Neuronal stem cell (in vitro differentiated cells): ENCODE results near the gene UNCX.
A peak's percentile ranks its signal among the peaks of the same experiment; 100 is the strongest.

Experiments
- DNase-seq: peaks from one replicate; pipeline ENCODE4 v3.0.0-alpha.2; 2013; ENCODE audit warnings: low spot score
- H2AFZ ChIP-seq: one replicate; pipeline ENCODE4 v1.6.1; 2013; ENCODE audit warnings: mild to moderate bottlenecking, low read length, inconsistent platforms
- H2AK5ac ChIP-seq: 2 replicates; pipeline ENCODE4 v1.6.1; 2013; ENCODE audit warnings: low read depth, mild to moderate bottlenecking, inconsistent platforms, low read length, moderate library complexity, mixed read lengths
- H2BK120ac ChIP-seq: 2 replicates; pipeline ENCODE4 v1.6.1; 2013; ENCODE audit warnings: low read depth, mild to moderate bottlenecking, inconsistent platforms, low read length, moderate library complexity, mixed read lengths
- H2BK12ac ChIP-seq: one replicate; pipeline ENCODE4 v1.6.1; 2013; ENCODE audit warnings: low read length, inconsistent platforms
- H2BK15ac ChIP-seq: 2 replicates; pipeline ENCODE4 v1.6.1; 2013; ENCODE audit warnings: mild to moderate bottlenecking, low read length, inconsistent platforms, mixed read lengths
- H2BK5ac ChIP-seq: one replicate; pipeline ENCODE4 v1.6.1; 2013; ENCODE audit warnings: inconsistent platforms, mild to moderate bottlenecking, low read length, moderate library complexity
- H3K14ac ChIP-seq: one replicate; pipeline ENCODE4 v1.6.1; 2013; ENCODE audit warnings: low read length, inconsistent platforms
- H3K18ac ChIP-seq: 2 replicates; pipeline ENCODE4 v1.6.1; 2013; ENCODE audit warnings: low read length, inconsistent platforms
- H3K23ac ChIP-seq: 2 replicates; pipeline ENCODE4 v1.6.1; 2013; ENCODE audit warnings: low read depth, mild to moderate bottlenecking, mixed read lengths, low read length, inconsistent platforms; ENCODE audit not compliant: poor library complexity
- H3K27ac ChIP-seq: replicated peaks from 3 replicates; pipeline ENCODE4 v1.5.1; 2013; ENCODE audit warnings: low read length, inconsistent platforms
- H3K27me3 ChIP-seq, 3 experiments: 2 replicates each; pipeline ENCODE4 v1.6.1; 2013; ENCODE audit warnings: low read length in 3 of 3, mild to moderate bottlenecking in 2 of 3, inconsistent platforms in 1 of 3, low read depth in 1 of 3, mixed read lengths in 1 of 3, moderate library complexity in 1 of 3; ENCODE audit not compliant: control insufficient read depth in 3 of 3, insufficient read depth in 3 of 3
- H3K36me3 ChIP-seq, 2 donors: replicated peaks in 1 of 2; 2 replicates each; pipeline ENCODE4 v1.6.1; 2013; ENCODE audit warnings: low read length in 2 of 2; ENCODE audit not compliant: control insufficient read depth in 2 of 2, insufficient read depth in 2 of 2
- H3K4ac ChIP-seq: 2 replicates; pipeline ENCODE4 v1.6.1; 2013; ENCODE audit warnings: inconsistent platforms, mild to moderate bottlenecking, low read length, moderate library complexity
- H3K4me1 ChIP-seq, 2 donors: 1 replicate in 1 of 2; 2 replicates in 1 of 2; pipeline ENCODE4 v1.6.1; 2013; ENCODE audit warnings: low read length in 2 of 2, low read depth in 1 of 2; ENCODE audit not compliant: control insufficient read depth in 2 of 2, insufficient read depth in 1 of 2
- H3K4me2 ChIP-seq: one replicate; pipeline ENCODE4 v1.6.1; 2013; ENCODE audit warnings: mild to moderate bottlenecking, low read length, inconsistent platforms; ENCODE audit not compliant: insufficient read depth, poor library complexity, severe bottlenecking
- H3K4me3 ChIP-seq, 2 donors: 2 replicates each; pipeline ENCODE4 v1.5.1; 2013; ENCODE audit warnings: low read length in 2 of 2, mild to moderate bottlenecking in 2 of 2, inconsistent platforms in 1 of 2, moderate library complexity in 1 of 2
- H3K79me1 ChIP-seq: one replicate; pipeline ENCODE4 v1.6.1; 2013; ENCODE audit warnings: low read depth, mild to moderate bottlenecking, inconsistent platforms, low read length, moderate library complexity
- H3K9ac ChIP-seq: one replicate; pipeline ENCODE4 v1.6.1; 2013; ENCODE audit warnings: mild to moderate bottlenecking, low read depth, low read length, inconsistent platforms; ENCODE audit not compliant: poor library complexity
- H3K9me3 ChIP-seq, 2 donors: replicated peaks in 1 of 2; 2 replicates each; pipeline versions ENCODE3 to v1.6.1; 2013; ENCODE audit warnings: low read length in 2 of 2, mild to moderate bottlenecking in 2 of 2, inconsistent platforms in 1 of 2, low read depth in 1 of 2, mixed read lengths in 1 of 2, moderate library complexity in 1 of 2; ENCODE audit not compliant: control insufficient read depth in 2 of 2, insufficient read depth in 1 of 2
- H4K8ac ChIP-seq: one replicate; pipeline ENCODE4 v1.6.1; 2013; ENCODE audit warnings: low read depth, mild to moderate bottlenecking, inconsistent platforms, low read length, moderate library complexity
- H4K91ac ChIP-seq: one replicate; pipeline ENCODE4 v1.6.1; 2013; ENCODE audit warnings: low read length, low read depth, mild to moderate bottlenecking, inconsistent platforms; ENCODE audit not compliant: poor library complexity
- WGBS, 2 donors: extraction: QIAGEN DNeasy Blood & Tissue Kit; methylation state at CpG; one replicate each; pipeline ENCODE4 v1.1.7; 2013; ENCODE audit warnings: missing lambda C conversion rate in 2 of 2, mixed read lengths in 1 of 2; ENCODE audit not compliant: insufficient read length in 2 of 2, insufficient replicate concordance in 1 of 2; ENCODE audit errors: extremely low coverage in 2 of 2; 5-methylcytosine and 5-hydroxymethylcytosine counted together

The UNCX gene

GRCh38 chr7:1283337-1283736 is 50.7 kb downstream of the UNCX start:
- Histone ChIP-seq H3K27me3 (peaks cover 0 to 43% (median 0%) of the 10 kb centered on the region in 3 experiments), H2AFZ (no peak overlapping the region), H2BK12ac (no peak overlapping the region), H3K4me1 (no peaks in the 10 kb centered on the region), H3K23ac (no peak overlapping the region), H2AK5ac (no peak overlapping the region), H3K27ac (no peak overlapping the region), H3K18ac (no peak overlapping the region), H4K8ac (no peak overlapping the region), H3K36me3 (no peaks in the 10 kb centered on the region), H3K4me3 (no peak overlapping the region), H3K14ac (no peak overlapping the region), H2BK5ac (peak overlapping the region; percentile 66), H3K9me3 (no peaks in the 10 kb centered on the region), H3K4me2 (no peak overlapping the region), H2BK120ac (no peak overlapping the region), H2BK15ac (no peak overlapping the region), H3K9ac (no peak overlapping the region), H3K79me1 (peaks cover 2% of the 10 kb centered on the region), H3K4ac (no peak overlapping the region), H4K91ac (no peak overlapping the region)
- no CpG with 5 or more reads among the region's 10 CpGs for WGBS, 2 donors
- DNase-seq: no peak

- H3K4me3 ChIP-seq: no peak overlapping the region
- H3K36me3 ChIP-seq: no peaks in the 10 kb centered on the region
- H3K18ac ChIP-seq: peak overlapping the region; percentile 85
- H3K9me3 ChIP-seq: no peaks in the 10 kb centered on the region
- H3K27me3 ChIP-seq: peaks cover 0 to 51% (median 7%) of the 10 kb centered on the region in 3 experiments
- DNase-seq: no peak
- no peaks in the 10 kb centered on the region for H3K4me1 ChIP-seq
- no CpG with 5 or more reads among the region's 19 CpGs for WGBS, 2 donors
- H4K8ac ChIP-seq: no peak overlapping the region
- peak overlapping the region; percentile 75 for H2AK5ac ChIP-seq
- H2AFZ ChIP-seq: no peak overlapping the region
- H3K27ac ChIP-seq: no peak overlapping the region
- H3K9ac ChIP-seq: peak overlapping the region; percentile 4
- H3K14ac ChIP-seq: no peak overlapping the region
- H2BK120ac ChIP-seq: no peak overlapping the region
- peak overlapping the region; percentile 73 for H2BK12ac ChIP-seq
- no peak overlapping the region for H3K4me2 ChIP-seq
- H2BK15ac ChIP-seq: no peak overlapping the region
- no peak overlapping the region for H3K23ac ChIP-seq
- no peak overlapping the region for H4K91ac ChIP-seq
- no peak overlapping the region for H3K4ac ChIP-seq
- peaks cover 2% of the 10 kb centered on the region for H3K79me1 ChIP-seq
- no peak overlapping the region for H2BK5ac ChIP-seq
These were observed 51.5 kb downstream of the UNCX start for GRCh38 chr7:1283941-1284742.

DNA sequence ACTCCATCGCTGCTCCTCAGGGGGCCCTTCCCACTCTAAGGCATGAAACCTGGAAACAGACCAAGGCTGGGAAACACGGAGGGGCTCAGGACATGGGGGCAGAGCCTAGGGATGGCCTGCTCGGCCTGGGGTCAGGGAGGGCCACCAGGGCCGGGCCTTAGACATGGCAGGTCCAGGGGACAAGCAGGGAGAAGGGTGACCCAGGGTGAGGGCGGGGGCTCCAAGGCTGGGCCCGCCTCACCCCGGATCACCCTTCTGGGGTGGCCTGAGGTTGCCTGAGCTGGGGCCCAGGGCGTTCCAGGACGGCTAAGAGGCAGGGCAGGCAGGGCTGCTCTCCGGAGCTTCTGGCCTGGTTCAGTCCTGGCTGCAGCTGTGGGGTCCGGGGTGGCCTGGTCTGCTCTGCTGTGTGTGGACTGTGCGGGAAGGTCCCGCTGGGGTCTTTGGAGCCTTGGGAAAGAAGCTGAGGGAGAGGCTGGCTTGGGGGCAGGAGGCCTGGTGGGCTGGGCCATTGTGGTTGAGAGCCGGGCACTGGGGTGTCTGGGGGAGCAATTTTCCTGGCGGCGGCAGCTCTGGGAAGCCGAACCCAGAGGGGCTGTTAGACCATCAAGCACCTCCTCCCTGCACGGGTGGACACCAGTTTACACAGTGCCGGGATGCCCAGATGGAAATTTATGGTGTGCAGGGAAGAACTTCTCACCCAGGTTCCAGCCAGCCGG is 52.2 kb downstream of the UNCX start:
- Histone ChIP-seq H3K27me3 (peaks cover 0 to 59% (median 15%) of the 10 kb centered on the region in 3 experiments), H3K18ac (peak overlapping the region; percentile 85), H2AFZ (no peak overlapping the region), H3K9ac (no peak overlapping the region), H2BK120ac (no peak overlapping the region), H3K4ac (no peak overlapping the region), H2BK5ac (no peak overlapping the region), H3K4me1 (peaks cover 0 to 3% of the 10 kb centered on the region in 2 donors), H3K9me3 (no peaks in the 10 kb centered on the region), H4K8ac (no peak overlapping the region), H2AK5ac (peak overlapping the region; percentile 75), H3K23ac (no peak overlapping the region), H2BK15ac (peak overlapping the region; percentile 83), H3K79me1 (peaks cover 2% of the 10 kb centered on the region), H3K27ac (no peak overlapping the region), H3K4me3 (no peak overlapping the region), H3K4me2 (no peak overlapping the region), H4K91ac (no peak overlapping the region), H3K14ac (peak overlapping the region; percentile 82), H3K36me3 (no peaks in the 10 kb centered on the region), H2BK12ac (peak overlapping the region; percentile 58)
- no peak for DNase-seq
- WGBS, 2 donors: no CpG with 5 or more reads among the region's 20 CpGs
